NCI-H2081 treated with DMSO at 0.1 percent for 48 hours (cell line): ENCODE measurements around the gene ACTRT2.

Experiments used
- DNase-seq: peaks from one replicate; lab custom pipeline; 2025; lab: John Stamatoyannopoulos, UW

ACTRT2 gene

DNA sequence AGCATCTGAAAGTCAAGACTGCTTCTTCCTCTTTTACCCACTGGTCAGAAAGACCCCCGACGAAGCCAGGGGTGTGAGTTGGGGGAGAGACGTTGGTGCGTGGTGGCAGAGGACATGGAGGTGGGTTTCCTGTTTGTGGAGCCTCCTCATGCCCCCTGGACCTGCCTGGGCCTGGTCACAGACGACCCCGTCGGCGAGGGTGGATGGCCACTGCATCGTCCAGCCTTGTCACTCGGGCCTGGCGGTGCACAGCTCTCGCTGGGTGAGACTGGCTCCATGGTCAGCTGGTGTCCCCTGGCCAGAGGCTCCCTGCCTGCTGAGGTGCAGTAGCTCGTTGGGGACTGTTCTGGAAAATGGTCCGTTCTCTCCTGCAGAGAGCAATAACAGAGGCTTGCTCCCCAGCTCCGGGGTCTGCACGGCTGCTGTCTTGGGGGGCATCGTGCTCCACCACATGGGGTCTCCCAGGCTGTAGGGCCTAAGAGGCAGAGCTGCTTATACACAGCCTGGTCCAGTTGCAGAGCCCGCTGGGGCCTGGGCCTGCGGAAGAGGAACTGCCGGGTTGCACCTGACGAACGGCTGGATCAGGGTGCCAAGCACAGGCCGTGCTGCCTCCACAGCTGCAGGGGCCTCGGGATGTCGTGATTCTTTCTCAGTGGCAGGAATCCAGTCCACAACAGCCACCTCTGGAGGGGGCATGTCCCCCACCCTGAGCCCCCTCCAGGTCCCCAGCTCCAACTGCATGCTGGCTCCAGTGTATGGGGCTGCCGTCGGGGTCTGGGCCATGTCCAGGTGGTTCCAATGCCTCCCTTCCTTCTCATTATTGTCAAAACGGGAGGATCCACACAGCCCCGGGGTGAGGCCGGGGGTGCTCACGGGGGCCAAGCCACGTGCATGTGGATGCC, 18.0 kb upstream of the ACTRT2 start:
- no peak for DNase-seq

DNA sequence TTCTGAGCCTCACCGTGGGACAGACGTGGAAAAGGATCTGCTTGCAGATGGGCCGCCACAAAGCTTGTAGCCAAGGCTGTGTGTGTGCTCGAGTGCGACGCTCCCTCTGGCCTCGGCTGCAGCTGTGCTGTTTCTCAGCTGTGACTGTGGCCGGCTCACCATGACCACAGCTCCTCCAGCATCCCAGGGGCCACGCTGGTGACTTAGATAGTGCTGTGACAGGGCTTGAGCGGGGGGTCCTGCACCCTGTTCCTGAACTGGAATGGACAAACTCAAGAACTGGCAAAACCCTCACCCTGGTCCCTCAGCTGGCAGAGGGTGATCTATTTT, 17.4 kb upstream of the ACTRT2 start:
- no peak for DNase-seq

DNA sequence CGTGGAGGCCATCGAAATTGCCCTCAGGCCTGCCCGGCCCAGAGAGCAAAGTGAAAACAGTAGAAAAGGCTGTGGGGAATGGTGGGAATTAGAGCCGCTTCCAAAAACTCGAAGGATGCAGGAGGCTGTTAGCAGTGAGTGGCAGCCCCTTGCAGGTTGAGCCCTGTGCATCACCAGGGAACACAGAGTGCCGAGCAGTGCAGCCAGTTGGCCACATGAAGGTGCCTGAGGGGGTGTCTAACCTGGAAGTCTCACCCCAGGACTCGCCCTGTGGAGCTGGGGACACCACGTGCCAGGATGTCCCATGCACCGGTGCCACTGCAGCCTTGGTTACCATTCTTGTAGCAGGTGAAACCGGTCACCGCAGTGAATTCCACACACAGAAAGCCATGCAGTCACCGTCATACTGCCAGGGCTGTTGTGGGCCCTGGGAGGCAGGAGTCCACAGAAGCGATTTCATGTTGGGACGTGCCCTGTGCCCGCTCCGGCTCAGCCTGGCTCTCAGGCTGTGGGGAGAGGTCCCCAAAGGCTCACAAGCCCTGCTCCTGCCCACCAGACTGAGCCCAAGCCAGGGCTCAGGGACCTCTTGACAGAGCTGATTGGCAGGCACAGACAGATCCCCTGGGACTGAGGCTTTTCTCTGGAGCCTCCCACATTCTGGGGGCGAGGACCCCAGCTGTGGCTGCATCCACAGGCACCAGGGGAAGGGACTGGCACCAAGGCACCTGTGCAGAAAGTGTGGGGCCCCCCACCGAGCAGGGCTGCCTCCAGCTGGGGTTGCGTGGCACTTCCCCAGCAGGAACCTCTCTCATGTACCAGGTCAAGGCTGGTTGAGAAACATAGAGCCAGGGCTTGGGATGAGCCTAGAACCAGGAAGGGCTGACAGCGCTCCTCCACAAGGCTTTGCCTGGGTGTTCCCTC, 16.7 kb upstream of the ACTRT2 start:
- no peak for DNase-seq

DNA sequence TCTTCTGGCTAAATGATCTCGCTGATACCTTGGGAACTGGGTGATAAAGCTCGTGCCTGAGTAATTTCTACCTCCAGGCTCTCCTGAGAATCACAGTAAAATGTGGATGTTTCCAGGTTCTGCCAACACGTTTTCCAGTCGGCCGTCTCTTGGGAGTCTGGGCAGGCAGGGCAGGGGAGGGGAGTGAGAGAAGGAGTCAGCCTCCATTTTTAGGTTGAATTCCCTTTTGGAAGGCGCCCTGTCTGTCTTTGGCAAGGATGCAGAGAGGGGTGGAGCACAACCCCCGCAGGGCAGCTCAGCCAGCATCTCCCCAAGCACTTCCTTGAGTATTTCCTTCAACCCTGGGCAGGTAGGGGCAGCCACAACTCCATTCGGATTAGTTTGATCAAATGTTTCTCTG, 15.5 kb upstream of the ACTRT2 start:
- DNase-seq, result no peak

DNA sequence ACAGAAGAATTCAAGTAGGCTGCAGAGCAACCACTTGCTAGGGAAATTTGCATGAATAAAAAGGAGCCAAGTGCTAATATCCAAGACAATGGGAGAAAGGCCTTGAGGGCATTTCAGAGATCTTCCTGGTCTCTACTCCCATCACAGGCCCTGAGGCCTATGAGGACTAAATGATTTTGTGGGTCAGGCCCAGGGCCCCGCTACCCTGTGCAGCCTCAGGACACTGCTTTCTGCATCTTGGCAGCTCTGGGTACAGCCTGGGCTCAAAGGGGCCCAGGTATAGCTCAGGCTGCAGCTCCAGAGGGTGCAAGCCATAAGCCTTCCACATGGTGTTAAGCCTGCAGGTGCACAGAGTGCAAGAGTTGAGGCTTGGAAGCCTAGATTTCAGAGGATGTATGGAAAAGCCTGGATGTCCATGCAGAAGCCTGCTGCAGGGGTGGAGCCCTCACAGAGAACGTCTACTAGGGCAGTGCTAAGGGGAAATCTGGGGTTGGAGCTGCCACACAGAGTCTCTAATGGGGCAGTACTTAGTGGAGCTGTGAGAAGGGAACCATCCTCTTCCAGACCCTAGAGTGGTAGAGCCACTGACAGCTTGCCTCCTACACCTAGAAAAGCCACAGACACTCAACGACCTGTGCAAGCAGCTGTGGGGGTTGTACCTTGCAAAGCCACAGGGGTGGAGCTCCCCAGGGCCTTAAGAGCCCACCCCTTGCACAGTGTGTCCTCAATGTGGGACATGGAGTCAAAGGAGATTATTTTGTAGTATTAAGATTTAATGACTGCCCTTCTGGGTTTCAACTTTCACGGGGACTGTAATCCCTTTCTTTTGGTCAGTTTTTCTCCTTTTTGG, 13.7 kb upstream of the ACTRT2 start:
- DNase-seq, result no peak

DNA sequence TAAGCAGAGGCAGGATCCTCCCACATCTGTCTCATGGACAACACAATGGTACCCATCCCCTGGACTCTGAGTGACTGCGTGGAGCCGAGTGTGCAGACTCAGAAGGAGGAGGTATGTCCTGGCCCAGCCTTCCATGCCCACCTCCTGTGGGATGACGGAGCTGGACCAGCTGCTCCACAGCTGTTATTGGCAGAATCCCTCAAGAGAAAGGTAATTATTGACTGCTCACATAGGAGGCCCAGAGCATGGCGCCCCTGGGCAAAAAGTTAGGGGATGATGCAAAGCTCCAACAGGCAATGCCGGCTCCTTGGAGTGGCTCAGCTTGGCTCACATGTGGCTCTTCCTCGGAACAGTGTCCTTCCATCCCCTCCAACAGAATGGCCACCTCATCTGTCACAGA, 12.2 kb upstream of the ACTRT2 start:
- DNase-seq, result no peak

DNA sequence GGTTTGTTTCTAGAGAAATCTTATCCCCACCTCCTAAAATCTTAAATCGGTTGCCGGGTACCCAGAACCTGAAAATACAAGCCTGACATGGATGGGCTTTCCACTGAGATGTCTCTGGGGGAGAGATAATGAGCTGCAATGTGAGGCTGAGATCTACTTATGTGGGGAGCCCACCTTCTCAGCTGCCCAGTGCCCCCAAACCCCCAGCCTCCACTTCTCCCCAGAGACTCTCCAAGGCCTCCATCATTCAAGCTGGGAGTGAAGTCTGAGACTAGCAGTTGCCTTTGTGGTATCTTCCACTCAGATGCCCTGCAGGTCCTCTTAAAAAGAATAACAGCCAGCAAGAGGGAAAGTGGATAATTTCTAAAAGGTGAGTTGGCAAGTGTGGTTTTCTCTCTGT, 11.7 kb upstream of the ACTRT2 start:
- no peak for DNase-seq

DNA sequence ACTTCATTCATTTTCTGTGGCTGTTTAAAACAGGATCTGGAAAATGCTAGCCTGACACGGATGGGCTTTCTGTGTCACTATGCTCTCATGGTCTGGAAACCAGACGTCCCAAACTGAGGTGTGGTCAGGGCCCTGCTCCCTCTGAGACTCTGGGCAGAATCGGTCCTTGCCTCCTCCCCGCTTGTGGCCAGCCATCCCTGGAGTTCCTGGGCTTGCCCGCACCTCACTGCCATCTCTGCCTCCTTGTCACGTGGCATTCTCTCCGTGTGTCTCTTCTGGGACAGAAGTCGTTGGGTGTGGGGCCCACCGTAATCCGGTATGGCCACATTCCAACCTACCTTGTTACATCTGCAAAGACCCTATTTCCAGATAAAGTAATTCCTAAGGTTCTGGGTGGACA, 10.1 kb upstream of the ACTRT2 start:
- no peak for DNase-seq

DNA sequence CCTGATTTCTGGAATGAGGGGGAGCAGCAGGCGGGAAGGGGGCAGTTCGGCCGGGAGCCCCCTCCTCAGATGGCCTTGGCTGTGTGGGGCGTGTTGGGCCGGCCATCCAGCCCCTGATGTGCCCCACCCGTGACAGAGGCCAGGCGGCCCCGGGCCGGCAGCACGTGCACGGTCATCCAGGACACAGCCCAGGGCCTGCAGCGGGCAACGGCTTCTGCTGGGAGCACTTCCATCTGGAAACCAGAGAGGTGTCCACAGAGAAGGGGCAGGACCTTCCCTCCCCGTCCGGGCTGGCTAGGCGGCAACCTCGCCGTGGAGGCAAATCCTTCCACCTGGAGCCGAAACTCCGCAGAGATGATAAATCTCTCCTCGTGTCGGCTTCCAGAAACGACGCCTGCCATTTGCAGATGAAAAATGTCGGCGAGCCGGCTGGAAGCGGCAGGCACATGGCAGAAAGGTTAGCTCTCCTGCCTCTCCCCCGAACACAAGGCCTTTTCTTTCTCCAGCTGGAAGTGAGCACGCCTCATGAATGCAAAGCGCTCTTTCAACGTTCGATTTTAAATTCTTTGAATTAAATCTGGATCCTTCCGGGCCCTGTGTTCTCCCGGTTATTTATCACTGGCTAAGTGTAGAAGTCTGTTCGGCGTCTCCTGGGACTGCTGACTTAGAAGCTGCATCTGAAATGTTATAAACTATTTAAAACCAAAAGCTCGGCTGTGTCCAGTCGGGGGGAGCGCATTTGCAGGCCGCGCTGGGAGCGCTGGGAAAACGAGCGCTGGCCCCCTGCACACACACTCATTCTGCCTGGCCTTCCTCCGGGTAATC, 9.4 kb upstream of the ACTRT2 start:
- DNase-seq, result no peak

DNA sequence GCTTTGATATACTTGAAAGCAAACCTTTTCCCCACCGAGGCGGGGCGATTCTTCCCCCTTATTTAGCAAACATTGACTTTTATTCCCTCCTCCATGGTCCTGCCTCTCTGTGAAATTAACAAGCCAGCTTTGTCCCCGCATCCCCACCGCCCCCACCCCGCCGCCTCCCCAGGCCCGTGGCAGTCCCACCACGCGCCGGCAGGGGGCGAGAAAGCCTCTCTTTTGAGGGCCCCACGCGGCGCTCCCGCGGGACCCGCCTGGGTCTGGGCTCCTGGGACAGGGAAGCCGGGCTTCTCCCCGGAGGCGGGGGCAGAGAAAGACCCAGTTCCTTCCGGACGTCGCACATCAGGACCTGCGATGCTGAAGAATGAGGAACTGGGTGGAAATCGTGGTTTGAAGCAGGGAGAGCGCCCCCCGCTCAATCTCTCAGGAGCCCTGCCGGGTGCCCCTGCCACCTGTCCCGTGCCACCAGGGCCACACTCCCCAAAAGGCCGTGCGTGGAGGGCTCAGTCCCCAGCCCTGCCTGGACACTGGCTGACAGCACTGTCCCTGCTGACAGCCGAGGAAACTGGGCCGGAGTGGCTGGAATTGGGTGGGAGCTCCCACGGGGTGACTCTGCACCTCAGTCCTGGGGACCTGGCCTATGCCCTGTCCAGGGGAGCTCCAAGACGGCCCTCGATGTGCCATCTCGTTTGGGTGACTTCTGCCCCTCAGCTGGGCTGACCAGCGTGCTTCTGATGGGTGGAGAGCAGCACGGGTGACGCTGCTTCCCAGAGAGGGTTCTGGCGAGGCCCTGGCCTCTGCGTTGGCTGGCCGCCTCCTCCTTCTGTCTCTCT, 8.6 kb upstream of the ACTRT2 start:
- no peak for DNase-seq

DNA sequence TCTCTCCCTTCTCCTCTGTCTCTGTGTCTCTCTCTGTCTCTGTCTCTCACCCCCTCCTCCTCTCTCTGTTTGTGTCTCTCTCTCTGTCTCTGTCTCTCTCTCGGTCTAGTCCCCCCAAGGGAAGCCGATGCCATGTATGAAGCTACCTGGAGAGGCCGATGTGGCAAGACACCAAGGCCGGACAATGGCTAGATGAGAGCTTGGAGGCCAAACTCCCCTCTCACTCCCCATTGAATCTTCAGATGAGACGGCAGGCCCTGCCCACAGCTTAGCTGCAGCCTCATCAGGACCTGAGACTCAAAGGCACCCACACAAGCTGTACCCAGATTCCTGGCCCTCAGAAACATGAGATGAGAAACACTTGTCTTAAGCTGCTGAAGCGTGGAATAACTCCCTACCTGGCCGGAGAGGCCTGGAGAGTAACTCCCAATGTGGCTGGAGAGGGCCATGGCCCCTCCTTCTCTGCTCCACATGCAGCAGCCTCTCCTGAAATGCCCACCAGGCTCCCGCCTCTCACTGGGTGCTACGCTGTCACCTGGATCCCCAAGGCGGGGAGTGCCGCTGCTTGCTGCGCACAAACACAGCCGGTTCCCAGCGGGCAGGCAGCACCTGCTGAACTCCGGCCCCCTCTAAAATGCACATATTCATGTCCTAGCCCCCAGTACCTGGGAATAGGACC, 7.8 kb upstream of the ACTRT2 start:
- no peak for DNase-seq

DNA sequence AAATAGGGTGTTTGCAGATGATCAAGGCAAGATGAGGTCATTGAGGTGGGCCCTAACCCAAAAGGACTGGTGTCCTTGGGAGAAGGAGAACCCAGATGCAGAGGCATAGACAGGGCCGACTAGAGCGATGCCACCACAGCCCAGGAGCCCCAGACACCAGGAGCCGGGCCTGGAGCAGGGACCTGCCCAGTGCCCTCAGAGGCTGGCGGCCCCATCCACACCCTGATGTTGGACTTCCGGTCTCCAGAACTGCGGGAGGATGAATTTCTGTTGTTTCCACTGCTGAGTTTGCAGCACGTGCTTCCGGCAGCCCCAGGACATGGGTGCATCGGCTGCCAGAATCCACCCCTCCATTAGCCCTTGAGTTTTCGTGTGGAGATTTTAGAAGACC, 7.2 kb upstream of the ACTRT2 start:
- DNase-seq, result no peak

DNA sequence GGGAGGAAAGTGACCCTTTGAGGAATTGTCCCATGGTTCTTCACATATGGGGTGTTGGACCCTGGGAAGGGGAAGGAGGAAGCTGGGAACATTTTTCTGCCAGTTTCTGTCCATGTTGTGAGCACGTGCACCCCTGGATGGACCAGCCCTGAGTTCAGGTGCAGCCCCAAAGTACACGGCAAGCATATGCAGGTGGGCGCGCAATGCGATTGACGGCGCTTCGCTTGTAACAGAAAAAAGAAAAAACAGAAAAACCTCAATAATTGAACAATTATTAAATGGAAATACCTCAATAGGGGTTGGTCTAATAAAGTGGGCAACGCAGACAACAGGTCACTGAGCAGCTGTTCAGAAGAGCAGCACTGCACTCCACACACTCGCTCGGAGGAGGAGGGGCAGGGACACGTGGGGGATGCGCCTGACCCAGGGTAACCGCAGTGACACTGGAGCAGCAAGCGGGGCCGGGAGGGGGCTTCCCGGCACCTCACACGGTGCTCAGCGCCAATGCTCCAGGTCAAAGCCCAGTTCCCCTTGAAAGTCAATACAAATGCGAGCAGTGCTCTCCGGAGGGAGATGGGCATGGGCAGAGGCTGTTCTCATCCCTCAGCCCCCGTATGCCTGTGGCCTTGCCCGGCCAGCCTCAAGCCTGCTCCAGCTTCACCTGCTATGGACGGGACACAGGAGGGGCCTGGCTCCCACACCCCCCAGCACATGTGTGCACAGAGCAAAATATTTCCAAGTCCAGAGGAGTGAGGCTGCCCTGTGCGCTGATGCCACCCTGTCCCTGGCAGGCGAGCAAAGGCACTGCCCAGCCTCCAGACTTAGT, 6.6 kb upstream of the ACTRT2 start:
- DNase-seq, result no peak

DNA sequence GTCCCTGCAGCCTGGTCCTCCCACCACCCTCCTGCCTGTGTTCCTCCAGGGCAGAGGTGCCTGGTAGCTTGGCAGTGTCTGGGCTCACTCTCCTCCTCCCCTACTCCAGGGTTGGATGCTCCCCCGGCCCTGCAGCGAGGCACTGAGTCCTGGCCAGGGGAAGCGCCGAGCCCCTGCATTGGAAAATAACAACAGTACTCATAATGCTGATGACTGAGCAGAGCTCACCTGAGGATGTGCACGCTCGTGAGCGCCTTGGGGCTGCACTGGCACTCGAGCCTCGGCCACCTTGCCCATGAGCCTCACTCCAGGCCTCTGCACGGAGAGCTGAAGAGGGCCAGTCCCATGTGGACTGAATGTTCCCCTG, 6.0 kb upstream of the ACTRT2 start:
- no peak for DNase-seq

DNA sequence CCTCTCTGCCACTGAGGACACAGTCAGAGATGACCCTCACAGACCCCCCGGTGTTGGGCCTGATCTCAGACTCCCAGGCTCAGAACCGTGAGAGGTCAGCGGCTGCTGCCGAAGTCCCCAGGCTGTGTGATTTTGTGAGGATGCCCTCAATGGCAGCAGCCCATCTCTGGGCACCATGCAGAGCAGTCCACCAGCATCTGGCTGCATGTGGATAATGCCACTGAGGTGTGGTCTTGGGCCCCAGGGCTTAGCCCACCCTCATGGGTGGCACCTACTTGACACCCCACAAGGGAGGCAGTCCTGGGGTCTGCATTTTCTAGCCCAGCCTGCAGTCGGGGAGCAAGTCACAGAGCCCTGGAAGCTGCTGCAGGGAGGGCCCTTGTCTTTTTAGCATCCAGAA, 5.5 kb upstream of the ACTRT2 start:
- no peak for DNase-seq

DNA sequence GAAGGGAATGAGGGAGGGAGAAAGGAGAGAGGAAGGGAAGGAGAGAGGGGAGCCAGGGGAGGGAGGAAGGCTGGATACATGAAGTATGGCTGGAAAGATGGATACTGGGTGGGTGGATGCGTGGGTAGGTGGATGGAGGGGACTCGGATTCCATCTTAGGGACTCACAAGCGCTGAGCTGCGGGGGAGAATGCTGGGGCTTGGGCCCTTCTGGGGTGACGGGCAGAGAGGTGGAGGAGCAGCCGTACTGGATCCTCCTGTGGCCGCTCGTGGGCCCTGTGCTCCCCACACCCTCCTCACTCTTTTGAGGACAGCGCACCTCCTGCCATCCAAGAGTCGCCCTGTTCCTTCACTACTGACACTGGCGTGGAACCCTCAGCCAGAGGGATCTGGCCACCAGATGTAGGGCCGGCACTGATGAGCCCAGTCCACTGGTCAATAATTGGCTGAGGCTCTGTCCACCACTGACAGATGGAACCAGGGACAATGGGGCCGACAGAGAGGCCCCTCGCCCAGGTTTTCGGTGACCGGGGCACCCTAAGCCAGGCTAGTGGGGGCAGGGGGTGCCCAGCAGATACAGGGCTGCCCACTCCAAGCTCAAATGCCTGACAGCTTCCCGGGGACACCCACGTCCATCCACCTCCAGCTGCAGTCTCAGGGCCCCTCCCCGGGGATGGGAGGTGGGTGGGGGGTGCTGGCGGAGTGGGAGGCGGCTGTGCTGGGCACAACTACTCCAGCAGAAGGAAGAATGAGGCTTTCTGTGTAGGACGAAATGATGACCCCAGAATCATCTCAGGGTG, 4.4 kb upstream of the ACTRT2 start:
- no peak for DNase-seq

DNA sequence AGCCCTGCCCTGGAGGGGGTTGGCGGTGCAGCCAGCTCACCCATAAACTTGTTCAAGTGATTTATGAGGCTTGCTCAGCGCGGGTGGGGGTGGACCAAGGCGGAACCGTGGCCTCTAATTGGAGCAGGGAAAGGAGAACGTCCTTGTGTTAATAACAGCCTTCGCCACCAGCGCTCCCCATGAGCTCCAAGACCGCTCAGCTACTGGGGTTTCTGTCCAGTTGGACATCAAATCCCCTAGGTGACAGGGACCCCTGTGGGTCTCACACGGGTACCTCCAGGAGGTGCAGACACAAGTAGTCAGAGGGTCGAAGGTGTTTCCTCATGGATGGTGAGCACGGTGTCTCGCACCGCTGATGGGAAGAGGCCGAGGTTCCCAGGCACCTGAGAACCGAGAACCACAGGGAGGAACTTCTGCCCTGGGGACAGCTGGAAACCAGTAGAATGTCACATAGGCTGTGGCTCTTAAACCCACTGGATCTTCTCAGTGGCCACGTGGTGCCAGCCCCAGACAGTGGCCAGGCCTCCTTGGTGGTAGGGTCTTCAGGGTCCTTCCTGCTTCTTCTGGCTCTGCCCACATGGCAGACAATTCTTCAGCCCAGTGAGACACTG, 3.7 kb upstream of the ACTRT2 start:
- no peak for DNase-seq

DNA sequence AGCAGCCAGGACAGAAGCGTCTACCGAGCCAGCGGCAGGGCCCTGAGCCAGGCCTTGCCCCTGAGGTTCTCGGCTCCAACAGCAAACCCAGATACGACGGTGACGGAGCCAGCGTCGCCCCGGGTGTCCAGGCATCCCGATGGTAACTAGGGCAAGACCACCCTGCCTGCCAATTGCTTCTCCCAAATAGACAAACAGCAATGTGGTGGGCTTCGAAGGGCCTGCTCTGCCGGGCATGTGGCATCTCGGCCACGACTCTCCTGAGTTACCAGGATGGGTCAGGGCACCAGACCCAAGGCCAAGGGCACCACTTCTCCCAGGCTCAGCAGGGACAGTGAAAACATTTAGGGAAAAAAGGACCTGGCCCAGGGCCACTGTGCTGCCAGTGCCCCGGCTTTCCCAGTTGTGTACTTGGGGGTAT, 3.2 kb upstream of the ACTRT2 start:
- DNase-seq, result no peak
